ENCODE results near the gene ENDOV. TPM values are rescaled to one million over a fixed set of nuclear protein-coding genes. Genes with fewer than 3 reads are reported as not detected.

The ENDOV gene
- 25.6 TPM for polyA plus RNA-seq (2013, experiment 1 of 2; ENCODE audit: insufficient read length)
- polyA plus RNA-seq (2013, experiment 2 of 2; ENCODE audit: insufficient read length), result 21.1 TPM

DNA sequence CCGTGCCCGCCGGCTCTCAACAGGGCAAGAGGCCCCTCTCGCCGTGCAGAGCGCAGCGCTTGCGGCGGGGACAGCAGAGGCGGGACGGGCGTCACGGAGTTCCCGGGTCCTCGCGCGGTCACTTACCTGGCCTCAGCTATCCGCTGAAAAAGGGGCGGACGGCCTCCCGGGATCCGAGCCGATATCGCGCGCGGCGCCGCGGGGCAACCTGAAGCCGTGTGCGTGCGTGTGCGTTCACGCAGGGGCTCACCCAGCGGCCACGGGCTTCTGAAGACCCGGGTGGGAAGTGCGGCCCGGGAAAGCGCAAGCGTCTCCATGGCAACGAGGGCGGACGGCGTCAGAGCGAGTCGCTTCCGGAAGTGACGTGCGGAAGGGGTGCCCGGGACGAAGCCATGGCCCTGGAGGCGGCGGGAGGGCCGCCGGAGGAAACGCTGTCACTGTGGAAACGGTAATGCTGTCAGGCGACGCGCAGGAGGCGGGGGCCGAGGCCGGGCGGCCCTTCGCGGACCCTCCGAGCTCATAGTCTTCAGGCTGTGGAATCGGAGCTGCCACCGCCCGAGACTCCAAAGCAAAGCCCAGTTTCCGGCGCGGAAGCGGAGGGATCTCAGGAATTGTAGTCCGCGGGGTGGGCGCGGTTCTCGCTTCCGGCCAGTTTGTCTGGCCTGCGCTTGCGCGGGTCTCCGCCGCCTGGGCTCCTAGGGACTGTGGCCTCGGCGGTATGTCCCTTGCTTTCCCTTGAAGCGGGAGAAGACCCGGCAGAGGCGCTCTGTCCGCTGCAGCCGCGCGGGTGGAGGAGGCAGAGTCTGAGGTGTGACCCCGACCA, at the start of gene ENDOV:
Gene ENDOV, plus strand, starts transcription at position 365 of the 823 bp plus-strand sequence. Its CDS starts 28 bp downstream, at position 393.
- DNase-seq, result peak; percentile 95

- no peak for DNase-seq
Measured at GRCh38 chr17:80365983-80366382, 49.0 kb upstream of the ENDOV start.

DNA sequence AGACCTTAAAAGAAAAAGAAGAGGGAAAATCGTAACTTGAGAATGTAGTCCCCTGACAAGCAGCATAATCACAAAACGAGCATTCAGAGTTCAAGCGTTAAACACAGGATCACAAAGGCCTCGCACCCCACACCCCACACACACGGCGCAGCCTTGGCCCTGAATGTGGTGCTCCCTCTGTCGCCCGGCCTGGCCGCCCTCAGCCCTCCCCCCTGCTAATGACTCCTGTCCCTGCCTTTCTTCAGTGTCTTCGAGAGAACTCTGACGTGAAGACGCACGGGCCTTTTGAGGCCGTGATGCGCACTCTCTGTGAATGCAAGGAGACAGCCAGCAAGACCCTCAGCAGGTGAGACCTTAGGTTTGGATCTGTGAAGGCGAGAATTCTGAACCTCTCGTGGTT, 47.5 kb upstream of the ENDOV start:
- no peak for DNase-seq

- no peak for DNase-seq
Measured at GRCh38 chr17:80371196-80371595, 43.8 kb upstream of the ENDOV start.

DNA sequence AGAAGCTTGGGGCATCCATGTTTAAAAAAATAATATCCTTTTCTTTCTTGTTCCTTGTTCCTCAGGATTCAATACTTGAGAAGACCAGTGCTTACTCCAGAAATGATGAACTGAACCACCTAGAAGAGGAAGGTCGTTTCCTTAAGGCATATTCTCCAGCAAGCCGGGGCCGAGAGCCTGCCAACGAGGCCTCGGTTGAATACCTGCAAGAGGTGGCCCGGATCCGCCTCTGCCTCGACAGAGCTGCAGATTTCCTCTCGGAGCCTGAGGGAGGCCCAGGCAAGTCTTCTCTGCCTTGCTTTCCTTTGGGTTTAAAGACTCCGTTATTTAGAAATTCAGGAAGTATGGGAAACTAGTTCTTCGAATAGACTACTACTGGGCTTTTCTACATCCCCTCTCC, 42.5 kb upstream of the ENDOV start:
- no peak for DNase-seq

GRCh38 chr17:80372922-80373570, 41.9 kb upstream of the ENDOV start:
- no peak for DNase-seq

GRCh38 chr17:80374039-80374731, 40.8 kb upstream of the ENDOV start:
- DNase-seq, result no peak

- no peak for DNase-seq
Measured at GRCh38 chr17:80374732-80375585, 40.0 kb upstream of the ENDOV start.

- DNase-seq, result no peak
Measured at GRCh38 chr17:80376531-80376930, 38.4 kb upstream of the ENDOV start.

- no peak for DNase-seq
Measured at GRCh38 chr17:80377798-80378197, 37.2 kb upstream of the ENDOV start.

- no peak for DNase-seq
Measured at GRCh38 chr17:80379348-80379747, 35.6 kb upstream of the ENDOV start.

DNA sequence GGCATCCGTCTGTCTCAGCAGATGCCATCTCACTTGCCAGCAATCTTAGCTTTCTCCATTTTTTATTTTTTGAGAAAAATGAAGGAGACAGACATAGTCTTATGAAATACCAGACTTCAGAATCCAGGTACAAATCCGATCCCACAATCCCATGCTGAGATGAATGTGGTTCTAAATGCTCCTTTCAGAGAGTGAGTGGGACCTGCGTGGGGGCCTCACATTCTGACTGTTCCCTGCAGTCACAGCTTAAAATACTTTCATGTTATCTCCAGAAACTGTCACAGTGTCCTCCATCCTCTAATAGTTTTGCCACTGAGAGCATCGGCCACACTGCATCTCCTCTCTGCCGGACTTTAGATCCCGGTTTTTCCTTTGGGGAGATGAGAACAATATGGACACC, 34.9 kb upstream of the ENDOV start:
- no peak for DNase-seq

- no peak for DNase-seq
Measured at GRCh38 chr17:80380555-80381002, 34.4 kb upstream of the ENDOV start.

GRCh38 chr17:80381416-80381923, 33.5 kb upstream of the ENDOV start:
- DNase-seq, result no peak

DNA sequence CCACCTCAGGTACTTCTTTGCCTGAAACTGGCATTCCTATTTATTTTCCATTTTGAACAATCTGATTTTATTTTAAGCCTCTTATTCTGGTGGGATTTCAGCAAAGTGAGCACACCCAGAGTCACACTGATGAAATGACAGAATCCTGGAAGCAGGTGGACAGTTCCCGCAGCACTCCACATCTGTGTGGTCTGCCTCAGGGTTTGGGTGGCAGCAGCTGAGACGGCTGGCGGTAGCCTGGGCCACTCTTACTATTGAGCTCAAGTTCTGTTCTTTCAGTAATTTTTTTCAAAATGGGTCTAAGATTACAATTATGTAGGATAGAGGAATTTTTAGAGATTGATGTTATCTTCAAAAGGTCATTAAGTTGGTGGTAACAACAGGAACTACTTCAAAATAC, 32.5 kb upstream of the ENDOV start:
- DNase-seq, result no peak

DNA sequence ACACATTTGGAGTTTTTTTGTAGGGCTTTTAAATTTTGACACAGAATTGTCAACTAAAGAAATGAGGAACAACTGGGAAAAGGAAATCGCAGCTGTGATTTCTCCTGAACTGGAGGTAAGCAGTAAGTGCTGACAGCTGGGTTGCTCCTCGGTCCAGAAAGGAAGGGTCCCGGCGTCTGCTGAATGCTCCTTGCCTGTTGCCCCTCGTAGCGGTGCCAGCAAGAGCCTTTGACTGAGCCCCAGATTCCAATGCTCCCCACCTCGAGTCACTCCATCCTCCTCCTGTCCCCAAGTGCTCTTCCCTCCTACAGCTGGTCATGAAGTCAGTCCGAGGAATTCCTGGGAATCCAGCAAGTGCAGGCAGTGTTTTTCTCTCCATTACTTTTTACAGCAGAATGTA, 32.0 kb upstream of the ENDOV start:
- no peak for DNase-seq

- DNase-seq, result no peak
Measured at GRCh38 chr17:80384078-80384960, 30.6 kb upstream of the ENDOV start.

GRCh38 chr17:80385046-80385445, 29.9 kb upstream of the ENDOV start:
- no peak for DNase-seq

GRCh38 chr17:80386341-80386740, 28.6 kb upstream of the ENDOV start:
- DNase-seq, result no peak

DNA sequence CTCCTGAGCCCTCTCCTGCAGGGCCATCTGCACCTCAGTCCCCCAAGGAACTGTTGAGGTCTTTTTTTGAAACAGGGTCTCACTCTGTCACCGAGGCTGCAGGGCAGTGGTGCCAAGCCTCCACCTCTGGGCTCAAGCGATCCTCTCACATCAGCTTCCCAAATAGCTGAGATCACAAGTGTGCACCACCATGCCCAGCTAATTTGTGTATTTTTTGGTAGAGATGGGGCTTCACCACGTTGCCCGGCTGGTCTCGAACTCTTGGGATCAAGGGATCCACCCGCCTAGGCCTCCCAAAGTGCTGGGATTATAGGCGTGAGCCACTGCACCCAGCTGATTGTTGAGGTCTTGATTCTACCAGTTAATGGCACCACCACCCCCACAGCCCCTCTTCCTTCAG, 27.9 kb upstream of the ENDOV start:
- no peak for DNase-seq

- no peak for DNase-seq
Measured at GRCh38 chr17:80388175-80388574, 26.8 kb upstream of the ENDOV start.

Data from fibroblast of skin of scalp (primary cell).